ENCODE results near the gene SERPINB10.

The SERPINB10 gene

DNA sequence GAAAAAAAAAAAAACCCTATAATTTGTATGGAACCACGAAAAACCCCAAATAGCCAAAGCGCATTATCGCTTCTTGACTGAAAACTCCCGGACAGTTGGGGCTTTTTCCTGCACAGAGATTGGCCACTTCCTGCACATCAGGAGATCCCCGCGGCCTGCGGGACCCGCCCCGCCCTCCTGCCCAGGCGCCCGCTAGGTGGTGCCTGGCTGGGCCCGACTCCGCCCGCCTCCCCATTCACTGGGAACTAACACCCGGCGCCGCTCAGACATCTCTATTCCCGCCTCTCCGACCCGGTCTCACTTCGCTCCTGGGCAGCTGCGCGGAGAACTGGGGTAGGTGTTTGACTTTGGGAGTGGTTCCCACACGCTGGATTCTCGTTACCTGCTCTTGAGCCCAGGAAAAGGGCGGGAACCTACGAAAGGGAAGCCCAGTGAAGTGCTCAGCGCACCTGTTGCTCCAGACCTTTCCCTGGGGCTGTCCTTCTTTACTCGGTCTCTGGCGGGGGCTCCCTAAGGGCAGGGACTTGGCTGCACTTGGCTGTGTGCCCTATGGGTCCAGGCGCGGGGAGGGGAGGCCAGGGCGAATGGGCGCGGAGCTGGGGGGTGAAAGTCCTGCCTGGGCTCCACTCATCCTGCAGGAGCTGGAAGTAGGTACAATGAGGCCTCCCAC lies 41.4 kb downstream of the SERPINB10 start, which contains the start of gene HMSD:
HMSD (plus strand) TSS at position 234 of the 670 bp plus-strand sequence. CDS start 4,155 bp downstream, outside the sequence.
- DNase-seq = peak in 1 of 2 experiments; percentile 77

GRCh38 chr18:63951302-63951705 lies 43.5 kb downstream of the SERPINB10 start:
- no peak for DNase-seq

GRCh38 chr18:63953811-63954210 lies 46.1 kb downstream of the SERPINB10 start:
- no peak for DNase-seq

DNA sequence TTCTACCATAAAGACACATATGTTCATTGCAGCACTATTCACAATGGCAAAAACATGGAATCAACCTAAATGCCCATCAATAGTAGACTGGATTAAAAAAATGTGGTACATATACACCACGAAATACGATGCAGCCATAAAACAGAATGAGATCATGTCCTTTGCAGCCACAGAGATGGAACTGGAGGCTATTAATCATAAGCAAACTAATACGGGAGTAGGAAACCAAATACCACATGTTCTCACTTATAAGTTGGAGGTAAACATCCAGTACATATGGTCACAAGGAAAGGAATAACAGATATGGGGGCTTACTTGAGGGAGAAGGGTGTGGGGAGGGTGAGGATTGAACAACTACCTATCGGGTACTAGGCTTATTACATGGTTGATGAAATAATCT lies 49.0 kb downstream of the SERPINB10 start:
- no peak for DNase-seq

GRCh38 chr18:63960891-63961290 lies 53.1 kb downstream of the SERPINB10 start:
- no peak for DNase-seq

- DNase-seq = no peak
These were observed 53.8 kb downstream of the SERPINB10 start for GRCh38 chr18:63961435-63961980.

DNA sequence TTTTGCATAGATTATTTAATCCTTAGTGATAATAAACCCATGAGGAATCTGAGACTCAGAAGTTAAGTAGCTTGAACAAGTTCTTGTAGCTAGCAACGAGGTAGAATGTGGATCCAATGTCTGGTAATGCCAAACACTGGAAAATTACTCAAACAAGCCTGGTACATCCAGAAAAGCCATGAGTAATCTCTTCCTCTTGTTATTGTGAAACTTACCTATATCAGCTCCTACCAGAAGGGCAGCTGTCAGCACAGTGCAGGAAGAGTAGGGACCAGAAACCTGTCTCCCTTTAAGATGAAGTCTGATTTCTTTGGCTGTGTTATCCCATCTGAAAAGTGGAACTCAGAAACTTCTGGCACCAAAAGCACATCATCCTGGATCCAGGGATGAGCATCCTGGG lies 54.4 kb downstream of the SERPINB10 start:
- DNase-seq = no peak

DNA sequence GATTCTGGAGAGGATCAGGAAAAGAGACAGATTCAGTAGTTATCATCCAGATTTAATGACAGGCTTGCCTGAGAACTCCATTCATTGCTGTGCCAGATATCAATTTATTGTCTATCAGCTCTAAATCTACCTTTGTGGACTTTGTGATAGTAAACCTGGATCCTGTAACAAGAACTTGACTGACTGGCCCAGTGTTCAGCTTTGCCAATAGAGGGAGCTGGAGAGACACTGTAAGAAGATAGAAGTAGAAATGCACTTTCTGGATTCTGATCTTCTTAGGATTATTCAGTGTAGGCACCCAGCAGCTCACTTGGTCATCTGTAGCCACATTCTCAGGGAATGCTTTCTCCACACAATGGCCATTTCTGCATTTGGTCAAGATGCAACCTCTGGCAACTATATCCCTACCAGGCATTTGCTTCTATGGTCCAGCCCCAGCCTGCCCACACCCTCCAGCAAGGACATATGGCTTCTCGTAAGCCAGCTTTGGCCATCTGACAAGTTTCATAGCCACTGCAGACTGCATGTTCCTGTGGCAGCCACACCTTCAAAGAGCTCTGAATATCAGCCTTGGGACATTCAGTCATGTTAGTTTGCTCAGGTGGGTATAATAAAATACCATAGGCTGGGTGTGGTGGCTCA lies 56.0 kb downstream of the SERPINB10 start:
- peak; percentile 41 to 54 for DNase-seq

DNA sequence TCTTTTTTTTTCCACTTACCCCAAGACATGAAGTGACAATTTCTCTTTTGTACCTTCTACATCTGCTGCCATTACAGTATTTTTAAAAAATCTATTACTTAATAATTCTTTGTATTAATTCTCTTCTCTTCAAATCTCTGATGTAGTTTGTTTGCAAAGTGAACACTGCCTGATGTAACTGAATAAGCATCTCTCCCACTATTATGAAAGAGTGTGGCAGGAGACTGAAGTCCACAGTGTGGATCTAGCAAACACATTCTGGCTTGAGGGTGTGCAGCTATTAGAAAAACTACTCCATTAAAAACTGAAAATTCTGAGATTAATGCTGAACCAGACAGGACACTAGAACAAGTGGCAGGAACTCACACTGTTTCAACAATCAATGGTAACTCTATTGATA lies 57.1 kb downstream of the SERPINB10 start:
- no peak for DNase-seq

DNA sequence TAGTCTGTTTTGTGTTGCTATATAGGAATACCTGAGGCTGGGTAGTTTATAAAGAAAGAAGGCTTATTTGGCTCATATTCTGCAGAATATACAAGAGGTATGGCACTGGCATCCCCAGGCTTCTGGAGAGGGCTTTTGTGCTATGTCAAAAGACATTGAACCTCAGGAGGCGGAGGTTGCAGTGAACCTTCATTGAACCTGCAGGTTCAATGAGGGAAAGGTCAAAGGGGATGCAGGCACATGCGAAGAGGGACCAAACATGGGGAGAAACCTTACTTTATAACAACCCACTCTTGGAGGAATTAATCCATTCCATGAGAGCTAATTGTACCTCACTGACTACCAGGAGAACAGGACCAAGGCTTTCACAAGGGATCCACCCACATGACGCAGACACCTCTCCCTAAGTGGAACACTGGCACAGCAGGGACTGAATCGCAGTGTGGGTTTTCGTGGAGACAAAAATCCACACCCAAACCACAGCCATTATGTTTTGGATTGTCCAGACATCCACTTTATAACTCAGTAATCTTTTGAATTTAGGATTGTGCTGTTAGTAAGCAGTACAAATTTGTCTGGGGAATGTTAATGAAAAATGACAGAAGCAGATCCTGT lies 58.1 kb downstream of the SERPINB10 start:
- DNase-seq = no peak

DNA sequence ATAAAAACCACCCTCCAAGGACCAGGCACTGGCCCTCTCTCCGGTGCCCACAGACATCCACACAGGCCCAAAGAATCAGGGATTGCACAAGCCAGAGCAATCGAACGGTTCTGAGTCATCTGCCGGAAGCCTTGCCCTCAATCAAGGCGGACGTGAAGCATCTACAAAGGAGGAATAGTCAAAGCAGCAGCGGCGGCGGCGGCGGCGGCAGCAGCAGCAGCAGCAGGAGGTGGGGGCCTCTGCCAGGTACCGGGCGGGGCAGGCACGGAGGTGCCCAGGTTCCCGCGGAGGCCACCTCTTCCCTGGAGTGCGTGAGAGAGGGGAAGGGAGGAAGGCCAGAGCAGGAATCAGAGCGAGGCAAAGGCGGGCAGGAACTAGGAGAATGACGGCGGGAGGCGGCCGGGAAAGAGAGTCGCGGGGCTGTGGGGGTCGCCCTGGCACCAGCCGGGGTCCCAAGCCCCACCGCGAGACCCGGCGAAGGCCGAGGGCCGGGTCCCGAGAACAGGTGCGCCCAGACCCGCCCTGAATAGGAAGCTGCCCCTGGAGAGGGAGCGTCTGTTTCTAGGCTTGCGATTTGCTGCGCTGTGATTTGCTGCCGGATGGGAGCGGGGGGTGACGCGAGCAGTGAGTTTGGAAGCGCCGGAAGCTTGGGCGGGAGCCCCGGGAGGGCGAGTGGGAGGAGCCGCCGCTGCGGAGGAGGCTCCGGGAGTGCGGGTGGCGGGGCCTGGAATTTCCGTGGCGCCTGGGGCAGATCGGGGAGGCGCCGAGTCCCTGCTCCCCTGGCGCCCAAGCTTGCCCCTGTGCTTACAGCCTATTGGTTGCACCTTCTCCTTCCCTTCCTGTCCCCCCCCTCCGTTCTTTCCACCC lies 62.4 kb downstream of the SERPINB10 start, which contains the start of gene SERPINB8:
SERPINB8 (plus strand) TSS at position 140 of the 867 bp plus-strand sequence. CDS start 8,228 bp downstream, outside the sequence.
- peak; percentile 81 to 95 for DNase-seq

- DNase-seq = peak; percentile 61 to 62
These were observed 63.0 kb downstream of the SERPINB10 start for GRCh38 chr18:63970809-63971205.

DNA sequence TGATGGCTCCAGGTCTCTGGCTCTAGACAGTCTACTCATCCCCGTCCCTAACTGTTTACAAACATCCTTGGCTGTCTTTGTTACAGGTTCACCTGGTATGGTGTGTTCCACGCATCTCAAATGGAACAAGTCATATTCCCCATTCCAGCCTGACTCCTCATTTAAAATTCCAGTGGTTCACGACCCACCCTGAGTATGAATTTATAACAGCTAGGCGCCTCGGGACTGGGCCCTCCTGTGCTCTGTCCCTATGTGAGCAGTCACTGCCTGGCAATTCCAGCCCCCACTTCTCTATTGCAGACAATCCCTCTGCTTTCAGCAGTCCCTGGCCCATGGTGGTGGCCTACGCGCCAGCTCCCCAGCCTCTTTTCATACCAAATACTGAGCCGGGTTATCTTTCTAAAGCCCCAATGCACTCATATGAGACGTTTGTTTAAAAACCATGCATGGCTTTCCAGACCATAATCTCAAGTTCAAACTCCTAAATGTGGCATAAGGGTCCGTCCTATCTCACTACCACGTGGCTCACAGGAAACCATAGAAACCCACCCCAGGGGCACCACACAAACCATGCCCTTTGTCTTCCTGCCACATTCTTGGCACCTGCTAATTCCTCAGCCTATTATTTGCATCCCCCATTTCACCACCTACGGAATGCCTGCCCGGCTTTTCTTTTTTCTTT lies 63.7 kb downstream of the SERPINB10 start:
- DNase-seq = peak in 1 of 2 experiments; percentile 40

DNA sequence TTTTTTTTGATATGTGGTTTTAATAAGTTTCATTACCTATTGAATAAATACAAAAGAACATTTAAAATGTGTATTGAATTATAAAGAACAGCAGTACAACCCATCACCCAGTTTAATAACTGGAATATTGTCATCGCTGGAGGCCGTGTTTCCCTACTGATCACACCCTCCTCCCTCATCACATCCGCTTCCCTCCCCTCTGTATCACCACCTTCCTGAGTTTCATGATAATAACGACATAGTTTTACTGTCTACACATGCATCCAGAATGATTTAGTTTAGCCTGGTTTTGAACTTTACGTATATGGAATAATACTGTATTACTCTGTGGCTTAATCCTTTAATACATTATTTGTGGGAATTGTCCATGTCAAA lies 64.2 kb downstream of the SERPINB10 start:
- no peak for DNase-seq

- no peak for DNase-seq
These were observed 67.2 kb downstream of the SERPINB10 start for GRCh38 chr18:63974991-63975390.

DNA sequence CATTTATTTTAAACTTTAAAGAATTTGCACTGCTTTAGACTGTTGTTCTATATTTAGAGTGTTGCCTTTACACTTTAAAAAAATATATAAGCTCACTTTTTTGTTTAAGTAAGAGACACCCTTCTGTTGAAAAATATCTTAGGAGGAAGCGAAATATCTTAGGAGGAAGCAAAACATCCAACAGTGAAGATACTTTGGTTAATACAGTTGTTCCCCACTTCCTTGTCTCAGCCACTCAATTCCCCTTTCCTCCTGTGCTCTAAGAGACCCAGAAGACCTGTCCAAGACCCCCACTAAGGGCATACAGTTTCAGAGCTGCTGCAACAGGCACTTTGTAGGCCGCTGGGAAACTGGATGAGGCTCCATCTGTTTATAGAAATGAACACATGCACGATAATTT lies 67.9 kb downstream of the SERPINB10 start:
- DNase-seq = no peak

GRCh38 chr18:63977040-63977439 lies 69.3 kb downstream of the SERPINB10 start:
- no peak for DNase-seq

GRCh38 chr18:63979409-63979920 lies 71.7 kb downstream of the SERPINB10 start:
- peak; percentile 52 to 69 for DNase-seq

DNA sequence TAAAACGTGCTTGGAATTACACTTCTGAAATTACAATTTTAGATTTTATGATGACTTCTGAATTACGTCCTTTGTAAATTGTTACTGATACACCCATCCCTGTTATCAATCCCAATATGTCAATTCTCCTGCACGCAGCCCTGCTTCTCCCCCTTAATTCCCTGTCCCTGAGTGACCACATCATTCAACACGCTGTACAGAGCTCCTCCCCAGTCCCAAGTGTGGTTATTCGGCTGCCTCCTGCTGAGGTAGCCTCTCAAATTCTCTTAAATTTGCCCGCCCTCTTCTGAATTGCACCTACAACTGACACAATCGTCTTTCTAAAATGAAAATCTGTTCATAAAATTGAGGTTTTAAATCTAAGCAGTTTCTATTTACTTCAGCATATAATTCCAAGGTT lies 72.3 kb downstream of the SERPINB10 start:
- no peak for DNase-seq

GRCh38 chr18:63980896-63981460 lies 73.2 kb downstream of the SERPINB10 start:
- DNase-seq = no peak

- no peak for DNase-seq
These were observed 74.0 kb downstream of the SERPINB10 start for GRCh38 chr18:63981719-63982118.

Measured in SHP77 (cell line).